GM18951 (cell line): ENCODE results near the gene GTF2I.
"Not testable (repeated sequence)": the region's sequence is repeated elsewhere in the genome, so short reads cannot be mapped to it uniquely, and the experiment has no call there.

Experiments
- in situ Hi-C: fragments of 300-500 bp; cut with MboI; formaldehyde crosslinking; loops from one replicate; pipeline ENCODE4 v1.12.0; 2022; ENCODE audit warnings: low sequenced_read_pairs, mixed read lengths, inconsistent platforms; ENCODE audit not compliant: unreplicated experiment

The GTF2I gene

GRCh38 chr7:74766991-74767390 is 109.5 kb downstream of the GTF2I start:
- in situ Hi-C loops = not testable (repeated sequence)

DNA sequence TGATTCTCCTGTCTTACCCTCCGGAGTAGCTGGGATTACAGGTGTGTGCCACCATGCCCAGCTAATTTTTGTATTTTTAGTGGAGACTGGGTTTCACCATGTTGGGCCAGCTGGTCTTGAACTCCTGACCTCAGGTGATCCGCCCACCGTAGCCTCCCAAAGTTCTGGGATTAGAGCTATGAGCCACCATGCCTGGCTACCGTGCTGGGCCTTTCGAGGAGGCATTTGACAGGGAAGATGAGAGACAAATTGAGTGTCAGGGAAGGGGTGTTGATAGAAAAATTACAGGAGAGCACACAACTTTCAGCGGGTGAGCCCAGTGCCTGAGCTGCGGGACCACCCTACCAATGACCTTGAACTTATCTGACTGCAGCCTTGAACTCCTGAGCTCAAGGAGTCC is 112.5 kb downstream of the GTF2I start:
- in situ Hi-C loops = not testable (repeated sequence)

GRCh38 chr7:74772093-74772492 is 114.6 kb downstream of the GTF2I start:
- in situ Hi-C loops = not testable (repeated sequence)

DNA sequence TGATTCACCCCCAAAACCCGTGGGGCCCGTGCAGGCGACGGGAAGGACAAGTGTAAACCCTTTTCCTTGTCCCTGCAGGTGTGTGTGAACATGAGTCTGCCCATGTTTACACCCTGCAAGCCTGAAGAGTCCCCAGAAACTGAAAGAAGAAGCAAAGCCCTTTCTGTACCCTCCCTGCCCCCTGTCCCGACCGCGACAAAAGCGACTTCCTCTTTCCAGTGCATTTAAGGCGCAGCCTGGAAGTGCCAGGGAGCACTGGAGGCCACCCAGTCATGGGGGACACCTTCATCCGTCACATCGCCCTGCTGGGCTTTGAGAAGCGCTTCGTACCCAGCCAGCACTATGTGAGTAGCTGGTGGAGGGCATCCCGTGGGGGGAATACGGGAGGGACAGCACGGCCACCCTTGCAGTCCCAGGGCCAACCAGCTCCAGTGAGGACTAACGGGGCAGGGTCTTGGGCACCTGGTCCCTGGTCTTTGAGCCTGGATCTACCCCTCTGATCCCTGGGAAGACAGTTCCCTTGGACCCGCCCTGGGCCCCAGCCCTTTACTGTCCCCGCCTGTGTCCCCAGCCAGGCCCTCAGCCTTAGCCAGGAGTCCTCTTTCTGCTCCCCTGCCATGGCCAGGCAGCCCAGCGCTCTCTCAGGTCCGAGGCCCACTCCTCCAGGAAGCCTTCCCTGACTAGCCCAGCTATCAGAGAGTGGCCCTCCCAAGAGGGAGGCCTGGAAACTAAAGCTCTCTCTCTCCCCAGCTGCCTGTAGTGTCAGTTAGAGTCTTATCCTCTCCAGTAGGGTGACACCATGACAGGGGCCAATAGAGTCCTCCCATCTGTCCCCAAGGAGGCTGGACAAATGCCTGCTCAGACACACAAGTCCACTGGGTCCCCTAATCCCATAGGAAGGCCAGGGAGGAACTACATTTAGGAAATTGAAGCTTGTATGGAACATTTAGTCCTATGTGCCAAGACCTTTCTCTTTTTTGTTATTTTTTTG is 116.5 kb downstream of the GTF2I start, which contains the start of gene NCF1:
TSS of gene NCF1 (plus strand) at position 252 of the 991 bp plus-strand sequence. CDS start at position 273, 21 bp downstream.
- in situ Hi-C loops = not testable (repeated sequence)

- in situ Hi-C loops = not testable (repeated sequence)
Observed at GRCh38 chr7:74775111-74775510, 117.6 kb downstream of the GTF2I start.

DNA sequence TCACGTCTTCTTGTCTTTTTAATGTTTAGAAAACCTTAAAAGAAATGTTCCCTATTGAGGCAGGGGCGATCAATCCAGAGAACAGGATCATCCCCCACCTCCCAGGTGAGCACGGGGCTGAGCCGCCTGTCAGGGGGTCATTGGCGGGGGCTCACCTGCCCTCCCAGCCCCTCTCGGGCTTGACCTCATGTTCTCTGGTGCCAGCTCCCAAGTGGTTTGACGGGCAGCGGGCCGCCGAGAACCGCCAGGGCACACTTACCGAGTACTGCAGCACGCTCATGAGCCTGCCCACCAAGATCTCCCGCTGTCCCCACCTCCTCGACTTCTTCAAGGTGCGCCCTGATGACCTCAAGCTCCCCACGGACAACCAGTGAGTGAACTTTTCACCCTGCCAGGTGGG is 121.5 kb downstream of the GTF2I start:
- in situ Hi-C loops = not testable (repeated sequence)

- in situ Hi-C loops = not testable (repeated sequence)
Observed at GRCh38 chr7:74781746-74782145, 124.2 kb downstream of the GTF2I start.

DNA sequence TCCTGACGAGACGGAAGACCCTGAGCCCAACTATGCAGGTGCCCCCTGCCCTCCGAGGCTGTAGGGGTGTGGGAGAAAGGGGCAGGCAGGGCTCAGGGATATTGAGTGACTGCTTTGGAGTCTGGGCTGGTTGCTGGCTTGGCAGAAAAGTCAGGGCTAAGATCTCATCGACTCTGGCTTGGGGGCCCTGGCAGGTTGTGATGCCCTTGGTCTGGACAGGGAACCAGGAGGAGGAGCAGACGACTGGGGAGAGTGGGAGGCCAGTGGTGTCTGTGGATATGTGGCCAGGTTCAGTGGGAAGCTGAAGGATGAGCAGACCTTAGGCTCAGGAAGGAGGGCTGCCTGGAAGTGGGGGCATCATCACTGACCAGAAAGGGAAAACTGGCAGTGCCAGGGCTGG is 126.1 kb downstream of the GTF2I start:
- in situ Hi-C loops = not testable (repeated sequence)

DNA sequence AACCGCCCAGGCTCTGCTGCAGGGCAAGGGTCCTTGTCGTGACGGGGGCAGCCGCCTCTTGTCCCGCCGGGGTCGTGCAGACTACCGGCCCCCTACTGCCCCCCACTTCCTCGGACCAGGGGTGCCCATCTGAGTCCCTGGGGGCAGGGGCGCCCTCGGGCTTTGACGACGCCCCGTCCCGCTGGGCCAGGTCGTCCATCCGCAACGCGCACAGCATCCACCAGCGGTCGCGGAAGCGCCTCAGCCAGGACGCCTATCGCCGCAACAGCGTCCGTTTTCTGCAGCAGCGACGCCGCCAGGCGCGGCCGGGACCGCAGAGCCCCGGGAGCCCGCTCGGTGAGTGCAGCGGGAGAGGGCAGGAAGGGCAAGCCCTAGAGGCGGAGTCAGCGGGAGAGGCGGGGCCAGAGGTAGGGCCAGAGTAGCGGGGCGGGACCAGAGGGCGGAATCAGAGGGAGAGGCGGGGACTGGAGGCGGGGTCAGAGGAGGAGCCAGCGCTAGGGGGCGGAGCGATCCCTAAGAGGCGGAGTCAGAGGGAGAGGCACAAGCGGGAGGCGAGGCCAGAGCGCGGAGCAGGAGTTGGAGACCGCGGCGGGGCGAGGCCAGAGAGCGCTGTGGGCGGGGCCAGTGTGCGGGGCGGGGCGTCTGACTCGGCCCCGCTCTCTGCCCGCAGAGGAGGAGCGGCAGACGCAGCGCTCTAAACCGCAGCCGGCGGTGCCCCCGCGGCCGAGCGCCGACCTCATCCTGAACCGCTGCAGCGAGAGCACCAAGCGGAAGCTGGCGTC is 131.0 kb downstream of the GTF2I start:
- in situ Hi-C loops = not testable (repeated sequence)

DNA sequence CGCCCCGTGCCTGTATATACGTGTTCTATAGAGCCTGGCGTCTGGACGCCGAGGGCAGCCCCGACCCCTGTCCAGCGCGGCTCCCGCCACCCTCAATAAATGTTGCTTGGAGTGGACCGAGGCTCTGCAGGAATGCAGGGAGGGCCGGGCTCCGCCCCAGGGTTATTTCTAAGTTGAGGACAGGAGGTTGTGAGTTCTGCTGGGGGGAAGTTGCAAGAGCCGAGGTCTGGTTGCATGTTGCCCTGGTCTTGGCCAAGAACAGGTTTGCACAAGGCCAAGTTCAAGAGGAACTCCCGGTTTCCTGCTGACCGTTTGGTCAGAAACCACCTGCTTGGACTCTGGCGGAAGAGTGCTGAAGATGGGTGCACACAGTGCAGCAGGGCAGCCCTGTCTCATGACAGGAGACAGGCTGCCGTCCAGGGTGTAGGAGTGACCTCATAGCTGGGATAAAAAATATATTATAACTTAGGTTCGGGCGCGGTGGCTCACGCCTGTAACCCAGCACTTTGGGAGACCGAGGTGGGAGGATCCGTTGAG is 131.8 kb downstream of the GTF2I start:
- in situ Hi-C loops = not testable (repeated sequence)

GRCh38 chr7:74797848-74798622 is 140.5 kb downstream of the GTF2I start:
- in situ Hi-C loops = not testable (repeated sequence)

GRCh38 chr7:74798644-74799043 is 141.1 kb downstream of the GTF2I start:
- in situ Hi-C loops = not testable (repeated sequence)
